Activated CD4-positive, alpha-beta memory T cell treated with anti-CD3 and anti-CD28 coated beads for 36 hours (primary cell): ENCODE results near the gene ZNF668. TPM values are rescaled to one million over a fixed set of nuclear protein-coding genes. Genes with fewer than 3 reads are reported as not detected.
A peak's percentile ranks its signal among the peaks of the same experiment; 100 is the strongest.

Source experiments
- CTCF ChIA-PET: fragments of 350-600 bp; sonication (Branson Sonifier 250); formaldehyde crosslinking; loops from one replicate; lab custom pipeline; 2021; ENCODE audit warnings: antibody characterized with exemption, inconsistent platforms; lab: Charles Lee
- POLR2A ChIA-PET: fragments of 350-600 bp; sonication (Branson Sonifier 250); formaldehyde crosslinking; loops from one replicate; lab custom pipeline; 2021; ENCODE audit warnings: antibody characterized with exemption; lab: Charles Lee
- DNase-seq: peaks from one replicate; pipeline ENCODE4 v3.0.0-alpha.2; 2020
- H3K27ac Mint-ChIP-seq: one replicate; pipeline ENCODE4 v1.8.0; 2021; ENCODE audit warnings: mixed read lengths
- H3K27me3 Mint-ChIP-seq: one replicate; pipeline ENCODE4 v1.8.0; 2021; ENCODE audit warnings: mixed read lengths
- H3K36me3 Mint-ChIP-seq: one replicate; pipeline ENCODE4 v1.8.0; 2021; ENCODE audit warnings: mixed read lengths
- H3K4me1 Mint-ChIP-seq: one replicate; pipeline ENCODE4 v1.8.0; 2021; ENCODE audit warnings: low read depth, mixed read lengths
- H3K4me3 Mint-ChIP-seq: one replicate; pipeline ENCODE4 v1.8.0; 2021; ENCODE audit warnings: mild to moderate bottlenecking, mixed read lengths
- H3K9me3 Mint-ChIP-seq: one replicate; pipeline ENCODE4 v1.8.0; 2021; ENCODE audit warnings: mixed read lengths
- intact Hi-C: fragments of 100-400 bp; cut with micrococcal nuclease; formaldehyde crosslinking; loops from one replicate; pipeline ENCODE4 v1.15.1; 2023
- total RNA-seq, 2 experiments: library from RNA; stranded (reverse); gene quantifications; one replicate each; pipeline ENCODE4 v1.2.3, GENCODE V29; 2021

Gene ZNF668
- total RNA-seq, 2 experiments from 2014 or later = 11.4 to 13.3 TPM

DNA sequence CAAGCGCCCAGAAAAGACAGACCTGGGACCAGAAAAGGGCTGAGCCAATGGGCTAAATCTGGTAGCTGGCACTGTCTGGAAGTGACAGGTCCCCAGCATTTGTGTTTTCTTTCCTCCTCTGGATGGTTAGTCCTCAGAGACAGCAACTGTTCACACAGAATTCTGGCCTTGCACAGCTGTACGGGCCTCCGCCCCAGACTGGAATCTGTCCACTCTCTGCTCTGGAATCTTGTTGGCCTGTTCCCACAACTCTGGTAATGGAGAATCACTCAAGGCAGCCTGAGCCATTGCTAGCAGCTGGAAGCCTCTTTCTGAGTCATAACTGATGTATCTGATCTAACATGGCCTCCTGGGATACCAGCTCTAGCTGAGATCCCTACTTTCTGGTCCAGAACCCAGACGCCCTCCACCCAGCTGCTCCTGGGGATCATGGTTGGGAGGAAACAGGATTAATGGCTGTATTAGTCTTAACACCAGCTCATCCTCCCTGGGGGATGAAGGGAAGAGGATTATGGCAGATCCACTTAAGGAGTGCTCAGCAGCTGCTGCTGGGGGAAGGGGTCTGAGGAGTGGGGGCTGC is 9.1 kb downstream of the ZNF668 start:
- CTCF ChIA-PET = interaction anchor here (1.5 kb wide), 1 partner anchor 80 kb away, joined by 4 read pairs; the partner anchor contains the start of gene HSD3B7
- H3K27ac Mint-ChIP-seq = peak overlapping the region; percentile 69
- no peak for DNase-seq
- peaks cover 36% of the 10 kb centered on the region for H3K4me1 Mint-ChIP-seq
- intact Hi-C loops = no loop called here
- peaks cover 24% of the 10 kb centered on the region for H3K36me3 Mint-ChIP-seq
- no peaks in the 10 kb centered on the region for H3K27me3 Mint-ChIP-seq
- POLR2A ChIA-PET = interaction anchor here (1.1 kb wide), 1 partner anchor 8 kb away, joined by 5 read pairs; no protein-coding TSS in a partner anchor
- H3K9me3 Mint-ChIP-seq = no peaks in the 10 kb centered on the region
- H3K4me3 Mint-ChIP-seq = peak overlapping the region; percentile 23

DNA sequence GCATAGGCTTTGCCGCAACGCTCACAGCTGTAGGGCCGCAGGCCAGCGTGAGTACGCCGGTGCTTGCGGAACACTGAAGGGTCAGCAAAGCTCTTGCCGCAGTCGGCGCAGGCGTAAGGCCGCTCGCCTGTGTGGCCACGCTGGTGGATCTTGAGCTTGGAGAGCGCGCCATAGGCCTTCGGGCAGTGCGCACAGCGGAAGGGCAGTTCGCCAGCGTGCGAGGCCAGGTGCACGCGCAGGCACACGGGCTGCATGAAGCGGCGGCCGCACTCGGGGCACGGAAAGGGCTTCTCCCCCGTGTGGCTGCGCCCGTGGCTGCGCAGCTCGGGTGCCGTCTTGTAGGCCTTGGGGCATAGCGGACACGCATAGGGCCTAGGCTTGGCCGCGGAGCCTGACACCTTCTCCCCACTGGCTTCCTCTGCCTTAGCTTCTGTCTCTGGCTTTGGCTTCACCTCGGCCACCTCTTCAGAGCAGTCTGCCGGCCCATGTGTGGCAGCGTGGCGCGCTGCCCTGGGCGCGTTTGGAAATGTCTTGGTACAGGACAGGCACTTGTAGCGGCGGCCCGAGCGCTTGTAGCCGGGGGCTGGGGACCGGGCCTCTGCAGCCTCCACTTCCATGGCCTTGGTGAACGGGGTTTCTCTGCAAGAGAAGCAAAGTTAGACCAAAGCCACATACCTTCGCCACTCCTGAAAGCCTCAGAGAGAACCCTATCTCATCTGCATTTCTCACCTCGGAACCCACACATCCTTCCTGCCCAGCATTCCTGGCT is 10.0 kb downstream of the ZNF668 start:
- CTCF ChIA-PET = interaction anchor here (1.5 kb wide), 1 partner anchor 79 kb away, joined by 4 read pairs; the partner anchor contains the start of gene HSD3B7
- peaks cover 24% of the 10 kb centered on the region for H3K36me3 Mint-ChIP-seq
- no peak for DNase-seq

DNA sequence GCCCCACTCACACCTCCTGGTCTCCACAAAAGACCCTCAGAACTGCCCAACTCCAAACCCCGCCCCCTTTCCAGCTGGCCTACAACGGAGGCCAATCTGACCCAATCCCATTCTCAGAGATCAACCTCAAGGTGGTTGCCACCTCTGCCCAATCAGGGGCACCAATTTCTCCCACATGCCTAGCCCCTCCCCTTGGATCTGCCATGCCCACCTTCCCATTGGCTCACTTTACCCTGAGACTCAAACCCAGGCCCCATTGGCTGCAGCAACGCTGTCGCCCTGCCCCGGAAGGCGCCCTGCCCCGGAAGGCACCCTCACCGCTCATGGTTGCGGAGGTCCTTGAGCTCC is 10.6 kb downstream of the ZNF668 start:
- Mint-ChIP-seq H3K4me1 (peaks cover 28% of the 10 kb centered on the region), H3K36me3 (peaks cover 24% of the 10 kb centered on the region), H3K4me3 (no peak overlapping the region), H3K27me3 (no peaks in the 10 kb centered on the region), H3K27ac (no peak overlapping the region), H3K9me3 (no peaks in the 10 kb centered on the region)
- ChIA-PET CTCF (no interaction called here), POLR2A (no interaction called here)
- no peak for DNase-seq
- intact Hi-C loops = no loop called here

More for the DNA sequence above, 10.0 kb downstream of the ZNF668 start:
- H3K27ac Mint-ChIP-seq = peak overlapping the region; percentile 69
- H3K4me1 Mint-ChIP-seq = peaks cover 32% of the 10 kb centered on the region
- no peaks in the 10 kb centered on the region for H3K9me3 Mint-ChIP-seq
- POLR2A ChIA-PET = interaction anchor here (1.1 kb wide), 1 partner anchor 9 kb away, joined by 5 read pairs; no protein-coding TSS in a partner anchor
- H3K27me3 Mint-ChIP-seq = no peaks in the 10 kb centered on the region
- peak overlapping the region; percentile 23 for H3K4me3 Mint-ChIP-seq
- intact Hi-C loops = no loop called here

DNA sequence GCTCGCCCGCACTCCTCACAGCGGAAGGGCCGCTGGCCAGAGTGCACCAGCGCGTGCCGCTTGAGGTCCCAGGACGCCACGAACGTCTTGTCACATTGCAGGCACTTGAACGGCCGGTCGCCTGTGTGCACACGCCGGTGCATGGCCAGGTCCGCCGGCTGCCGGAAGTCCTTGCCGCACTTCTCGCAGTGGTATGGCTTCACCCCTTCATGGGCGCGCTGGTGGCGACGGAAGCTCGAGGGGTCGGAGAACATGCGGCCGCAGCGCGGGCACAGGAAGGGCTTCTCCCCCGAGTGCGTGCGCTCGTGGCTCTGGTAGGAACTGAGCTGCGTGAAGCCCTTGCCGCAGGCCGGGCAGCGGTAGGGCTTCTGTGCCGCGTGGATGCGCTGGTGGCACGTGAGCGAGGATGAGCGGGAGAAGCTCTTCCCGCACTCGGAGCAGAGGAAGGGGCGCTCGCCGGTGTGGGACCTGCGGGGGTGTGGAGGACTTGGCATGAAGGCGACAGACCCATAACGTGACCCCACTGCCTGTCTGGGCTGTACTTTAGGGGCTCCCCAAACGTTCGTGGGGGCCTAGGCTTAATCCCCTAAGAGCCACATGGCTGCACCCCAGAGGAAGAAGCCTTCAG is 12.1 kb downstream of the ZNF668 start:
- ChIA-PET CTCF (no interaction called here), POLR2A (no interaction called here)
- DNase-seq = no peak
- Mint-ChIP-seq H3K4me3 (no peak overlapping the region), H3K4me1 (peaks cover 28% of the 10 kb centered on the region), H3K36me3 (peaks cover 24% of the 10 kb centered on the region), H3K9me3 (no peaks in the 10 kb centered on the region), H3K27me3 (no peaks in the 10 kb centered on the region), H3K27ac (no peak overlapping the region)
- intact Hi-C loops = no loop called here

DNA sequence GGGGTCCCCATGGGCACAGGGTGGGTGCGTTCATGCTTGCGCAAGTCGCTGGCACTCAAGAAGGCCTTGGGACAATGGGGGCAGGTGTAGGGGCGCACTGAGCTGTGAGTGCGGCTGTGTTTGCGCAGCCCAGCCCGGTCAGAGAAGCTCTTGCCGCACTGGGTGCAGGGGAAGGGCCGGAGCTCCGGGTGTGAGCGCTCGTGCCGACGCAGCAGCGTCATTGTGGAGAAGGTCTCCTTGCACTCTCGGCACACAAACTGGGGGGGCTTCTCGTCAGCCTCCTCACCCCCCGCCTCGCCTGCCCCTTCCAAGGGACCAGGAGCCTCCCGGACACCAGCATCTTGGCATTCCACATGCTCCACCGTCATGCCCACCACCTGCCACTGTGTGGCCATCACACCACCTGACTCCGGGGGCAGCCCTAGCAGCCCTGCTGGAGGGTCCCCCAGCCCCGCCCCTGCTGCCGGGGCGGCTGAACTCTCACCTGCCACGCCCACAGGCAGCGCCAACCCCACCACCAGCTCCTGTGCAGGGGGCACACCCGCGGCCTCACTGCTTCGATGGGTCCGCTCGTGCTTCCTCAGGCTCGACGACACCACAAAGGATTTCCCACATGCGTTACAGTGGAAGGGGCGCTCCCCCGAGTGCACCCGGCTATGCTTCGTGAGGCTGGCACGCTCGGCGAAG is 12.8 kb downstream of the ZNF668 start:
- intact Hi-C loops = no loop called here
- Mint-ChIP-seq H3K4me3 (no peak overlapping the region), H3K4me1 (peaks cover 28% of the 10 kb centered on the region), H3K36me3 (peaks cover 24% of the 10 kb centered on the region), H3K27me3 (no peaks in the 10 kb centered on the region), H3K27ac (no peak overlapping the region), H3K9me3 (no peaks in the 10 kb centered on the region)
- no peak for DNase-seq
- ChIA-PET CTCF (no interaction called here), POLR2A (interaction anchor here (0.6 kb wide), 1 partner anchor 27 kb away, joined by 3 read pairs; the partner anchor contains the start of gene PRSS53)

DNA sequence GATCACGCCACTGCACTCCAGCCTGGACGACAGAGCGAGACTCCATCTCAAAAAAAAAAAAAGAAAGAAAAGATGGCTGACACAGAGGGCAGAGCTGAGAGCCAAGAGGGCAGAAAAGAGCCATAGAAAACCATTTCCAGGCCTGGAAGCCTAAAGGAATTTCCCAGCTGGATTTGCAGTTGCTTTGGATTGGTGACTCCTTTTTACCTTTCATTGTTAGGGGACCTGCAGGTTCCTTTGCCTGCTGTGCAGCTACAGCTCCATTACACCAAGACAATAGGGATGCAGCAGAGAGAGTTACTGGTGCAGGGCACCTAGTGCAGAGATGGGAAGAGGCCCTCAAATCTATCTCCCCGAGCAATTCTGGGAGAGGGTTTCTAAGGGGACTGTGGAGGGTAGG is 18.4 kb downstream of the ZNF668 start:
- POLR2A ChIA-PET = interaction anchor here (0.6 kb wide), 1 partner anchor 580 kb away, joined by 4 read pairs; no protein-coding TSS in a partner anchor
- CTCF ChIA-PET = no interaction called here
- Mint-ChIP-seq H3K36me3 (peaks cover 3% of the 10 kb centered on the region), H3K4me1 (peaks cover 5% of the 10 kb centered on the region), H3K9me3 (no peaks in the 10 kb centered on the region), H3K27me3 (no peaks in the 10 kb centered on the region), H3K27ac (no peak overlapping the region), H3K4me3 (no peak overlapping the region)
- no peak for DNase-seq
- intact Hi-C loops = no loop called here

DNA sequence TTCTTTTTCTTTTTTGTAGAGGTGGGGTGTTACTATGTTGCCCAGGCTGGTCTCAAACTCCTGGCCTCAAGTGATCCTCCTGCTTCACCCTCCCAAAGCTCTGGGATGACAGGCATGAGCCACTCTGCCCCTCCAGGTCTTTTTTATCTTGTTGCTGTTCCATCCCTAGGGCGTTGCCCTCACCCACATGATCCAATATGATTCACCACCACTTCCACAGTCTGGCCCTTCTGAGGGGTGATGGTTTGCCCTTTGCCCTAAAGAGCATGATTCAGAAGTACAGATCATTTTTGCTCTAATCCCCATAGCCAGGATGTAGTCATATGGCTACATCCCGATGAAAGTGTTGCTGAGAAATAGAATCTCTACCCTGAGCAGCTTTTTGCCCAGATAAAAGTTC is 21.9 kb downstream of the ZNF668 start:
- Mint-ChIP-seq H3K4me1 (peaks cover 5% of the 10 kb centered on the region), H3K36me3 (no peaks in the 10 kb centered on the region), H3K9me3 (no peaks in the 10 kb centered on the region), H3K27me3 (no peaks in the 10 kb centered on the region), H3K4me3 (no peak overlapping the region), H3K27ac (no peak overlapping the region)
- ChIA-PET CTCF (no interaction called here), POLR2A (no interaction called here)
- intact Hi-C loops = no loop called here
- DNase-seq = peak; percentile 46

DNA sequence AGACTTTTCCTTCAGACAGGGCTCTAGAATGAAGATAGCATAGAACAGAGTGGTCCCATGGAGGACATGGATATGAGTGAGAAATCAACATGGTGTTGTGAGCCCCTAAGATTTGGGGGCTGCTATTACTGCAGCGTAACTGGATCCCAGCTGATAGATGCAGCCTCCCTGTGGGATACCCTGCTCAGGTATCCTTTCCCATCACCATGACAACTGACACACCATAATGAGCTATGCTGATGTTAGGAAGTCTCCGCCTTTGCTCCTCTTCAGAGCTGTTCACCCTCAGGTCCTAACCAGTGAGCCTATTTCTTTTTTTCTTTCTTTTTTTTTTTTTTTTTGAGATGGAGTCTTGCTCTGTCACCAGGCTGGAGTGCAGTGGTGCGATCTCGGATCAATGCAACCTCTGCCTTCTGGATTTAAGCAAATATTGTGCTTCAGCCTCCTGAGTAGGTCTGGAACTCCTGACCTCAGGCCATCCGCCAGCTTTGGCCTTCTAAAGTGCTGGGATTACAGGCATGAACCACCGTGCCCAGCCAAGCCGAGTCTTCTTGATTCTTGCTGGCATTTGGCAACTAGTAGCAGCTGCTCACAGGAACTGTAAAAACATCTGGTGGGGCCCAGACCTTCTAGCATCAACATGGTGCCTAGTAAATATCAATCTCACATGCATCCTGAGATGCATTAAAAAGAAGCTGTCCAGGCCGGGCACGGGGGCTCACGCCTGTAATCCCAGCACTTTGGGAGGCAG is 23.6 kb downstream of the ZNF668 start:
- DNase-seq = no peak
- intact Hi-C loops = no loop called here
- H3K9me3 Mint-ChIP-seq = no peaks in the 10 kb centered on the region
- ChIA-PET POLR2A (no interaction called here), CTCF (interaction anchor here (0.6 to 1.5 kb wide), 2 partner anchors 41 to 92 kb away, joined by 3 read pairs; no protein-coding TSS in a partner anchor)
- H3K36me3 Mint-ChIP-seq = no peaks in the 10 kb centered on the region
- H3K27ac Mint-ChIP-seq = no peak overlapping the region
- no peak overlapping the region for H3K4me3 Mint-ChIP-seq
- H3K4me1 Mint-ChIP-seq = peaks cover 5% of the 10 kb centered on the region
- no peaks in the 10 kb centered on the region for H3K27me3 Mint-ChIP-seq

DNA sequence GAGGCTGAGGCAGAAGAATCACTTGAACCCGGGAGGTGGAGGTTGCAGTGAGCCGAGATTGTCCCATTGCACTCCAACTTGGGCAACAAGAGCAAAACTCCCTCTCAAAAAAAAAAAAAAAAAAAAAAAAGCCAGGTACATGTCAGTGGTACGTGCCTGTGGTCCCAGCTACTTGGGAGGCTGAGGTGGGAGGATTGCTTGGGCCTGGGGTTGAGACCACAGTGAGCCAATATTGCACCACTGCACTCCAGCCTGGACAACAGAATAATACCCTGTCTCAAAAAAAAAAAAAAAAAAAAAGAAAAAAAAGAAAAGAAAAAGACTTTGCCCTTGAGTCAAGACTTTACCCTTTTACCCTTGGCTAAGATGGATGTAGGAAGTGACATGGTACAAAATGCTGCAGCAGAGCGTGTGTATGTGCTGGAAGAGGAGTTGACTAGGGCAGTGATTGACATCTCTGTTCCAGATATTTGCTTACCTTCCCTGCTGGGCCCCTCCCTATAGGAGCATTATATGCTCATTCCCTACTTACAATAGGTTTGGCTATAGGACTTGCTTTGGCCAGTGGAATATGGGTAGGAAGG is 30.1 kb downstream of the ZNF668 start:
- no peaks in the 10 kb centered on the region for H3K9me3 Mint-ChIP-seq
- intact Hi-C loops = no loop called here
- no peak overlapping the region for H3K4me3 Mint-ChIP-seq
- no peaks in the 10 kb centered on the region for H3K27me3 Mint-ChIP-seq
- no peak for DNase-seq
- H3K27ac Mint-ChIP-seq = no peak overlapping the region
- no peaks in the 10 kb centered on the region for H3K4me1 Mint-ChIP-seq
- POLR2A ChIA-PET = no interaction called here
- H3K36me3 Mint-ChIP-seq = peaks cover 6% of the 10 kb centered on the region
- CTCF ChIA-PET = no interaction called here

DNA sequence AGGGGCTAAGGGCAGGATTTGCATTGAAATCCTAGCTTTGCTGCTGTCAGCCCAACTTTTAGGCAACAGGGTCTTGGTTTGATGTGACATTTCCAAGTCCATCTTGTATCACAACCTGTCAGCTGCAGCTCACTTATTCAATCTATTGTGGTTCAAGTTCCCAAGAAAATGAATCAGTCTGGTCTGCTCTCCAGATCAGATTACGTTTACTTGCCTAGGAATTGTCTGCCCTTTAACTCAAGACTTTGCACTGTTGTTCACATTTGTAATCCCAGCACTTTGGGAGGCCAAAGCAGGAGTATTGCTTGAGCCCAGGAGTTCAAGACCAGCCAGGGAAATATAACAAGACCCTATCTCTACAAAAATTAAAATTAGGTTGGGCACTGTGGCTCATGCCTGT is 30.7 kb downstream of the ZNF668 start:
- H3K36me3 Mint-ChIP-seq = peaks cover 6% of the 10 kb centered on the region
- no peak for DNase-seq
- ChIA-PET CTCF (no interaction called here), POLR2A (no interaction called here)
- H3K4me3 Mint-ChIP-seq = no peak overlapping the region
- no peak overlapping the region for H3K27ac Mint-ChIP-seq
- intact Hi-C loops = no loop called here
- no peaks in the 10 kb centered on the region for H3K4me1 Mint-ChIP-seq
- H3K9me3 Mint-ChIP-seq = no peaks in the 10 kb centered on the region
- H3K27me3 Mint-ChIP-seq = no peaks in the 10 kb centered on the region

DNA sequence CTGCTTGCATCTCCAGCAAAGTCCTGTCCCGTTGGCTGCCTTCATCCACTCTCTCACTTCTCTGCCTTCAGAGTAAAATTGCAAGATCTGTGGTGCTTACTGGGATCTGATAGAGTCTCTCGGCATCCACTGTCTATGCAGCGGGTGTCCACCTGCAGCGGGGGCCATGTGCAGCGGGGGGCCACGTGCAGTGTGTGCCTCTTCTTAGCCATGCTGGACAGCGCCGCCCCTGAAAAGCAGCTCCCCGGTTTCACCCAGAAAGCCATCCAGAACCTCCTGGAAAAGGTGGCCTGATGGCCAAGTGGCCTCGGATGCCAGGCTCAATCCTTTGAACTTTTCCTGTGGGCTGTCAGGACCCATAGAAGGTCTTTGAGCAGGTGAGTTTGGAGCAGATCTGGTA is 31.2 kb downstream of the ZNF668 start:
- POLR2A ChIA-PET = no interaction called here
- H3K27me3 Mint-ChIP-seq = no peaks in the 10 kb centered on the region
- intact Hi-C loops = no loop called here
- DNase-seq = no peak
- H3K9me3 Mint-ChIP-seq = no peaks in the 10 kb centered on the region
- H3K36me3 Mint-ChIP-seq = peaks cover 6% of the 10 kb centered on the region
- no peak overlapping the region for H3K27ac Mint-ChIP-seq
- CTCF ChIA-PET = no interaction called here
- no peaks in the 10 kb centered on the region for H3K4me1 Mint-ChIP-seq
- no peak overlapping the region for H3K4me3 Mint-ChIP-seq
